OCI-LY7 (cell line): ENCODE data around the gene SRSF7.

Experiments used
- EZH2phosphoT487 ChIP-seq: fragments of 200-600 bp; sonication (generic); IDR thresholded peaks from 2 replicates; pipeline ENCODE4 v1.6.1; 2018; ENCODE audit warnings: low read depth, borderline replicate concordance, mild to moderate bottlenecking, mixed run types, antibody characterized with exemption, low read length, moderate library complexity, mixed read lengths
- TF ChIP-seq, protein P1 (sequence below): fragments of 200-600 bp; sonication (generic); conservative IDR thresholded peaks from 2 replicates; pipeline ENCODE4 v1.5.1; 2014; ENCODE audit warnings: mild to moderate bottlenecking, antibody characterized with exemption, low read length, moderate library complexity, mixed read lengths

DNA sequence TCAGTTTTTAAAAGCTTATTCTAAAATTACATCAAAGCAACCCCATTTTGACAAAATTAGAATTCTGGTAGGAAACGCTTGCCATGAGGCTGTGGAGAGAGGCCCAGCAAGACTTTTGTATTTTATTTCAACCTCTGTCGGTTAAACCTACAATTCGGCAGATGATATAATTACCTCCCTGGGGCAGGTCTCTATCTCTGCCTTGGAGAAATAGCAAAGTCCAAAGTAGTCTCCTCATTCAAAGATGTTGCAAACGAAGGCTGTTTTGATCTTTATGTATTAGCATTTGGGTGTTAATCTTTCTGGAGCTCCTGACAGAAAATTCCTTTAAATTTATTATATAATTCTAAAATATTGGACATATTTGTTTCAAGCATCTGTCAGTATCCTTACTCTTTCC is 49.6 kb downstream of the SRSF7 start:
- TF ChIP-seq, protein P1, sequence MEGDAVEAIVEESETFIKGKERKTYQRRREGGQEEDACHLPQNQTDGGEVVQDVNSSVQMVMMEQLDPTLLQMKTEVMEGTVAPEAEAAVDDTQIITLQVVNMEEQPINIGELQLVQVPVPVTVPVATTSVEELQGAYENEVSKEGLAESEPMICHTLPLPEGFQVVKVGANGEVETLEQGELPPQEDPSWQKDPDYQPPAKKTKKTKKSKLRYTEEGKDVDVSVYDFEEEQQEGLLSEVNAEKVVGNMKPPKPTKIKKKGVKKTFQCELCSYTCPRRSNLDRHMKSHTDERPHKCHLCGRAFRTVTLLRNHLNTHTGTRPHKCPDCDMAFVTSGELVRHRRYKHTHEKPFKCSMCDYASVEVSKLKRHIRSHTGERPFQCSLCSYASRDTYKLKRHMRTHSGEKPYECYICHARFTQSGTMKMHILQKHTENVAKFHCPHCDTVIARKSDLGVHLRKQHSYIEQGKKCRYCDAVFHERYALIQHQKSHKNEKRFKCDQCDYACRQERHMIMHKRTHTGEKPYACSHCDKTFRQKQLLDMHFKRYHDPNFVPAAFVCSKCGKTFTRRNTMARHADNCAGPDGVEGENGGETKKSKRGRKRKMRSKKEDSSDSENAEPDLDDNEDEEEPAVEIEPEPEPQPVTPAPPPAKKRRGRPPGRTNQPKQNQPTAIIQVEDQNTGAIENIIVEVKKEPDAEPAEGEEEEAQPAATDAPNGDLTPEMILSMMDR = no peak
- no peak for TF ChIP-seq EZH2phosphoT487
